Suprapubic skin (tissue), 4 donors: ENCODE data around the gene ARHGAP25. TPM values are rescaled to one million over a fixed set of nuclear protein-coding genes. Genes with fewer than 3 reads are reported as not detected.

ENCODE experiments used
- DNase-seq, 2 donors: peaks; one replicate each; pipeline ENCODE4 v3.0.0-alpha.2; 2019; ENCODE audit warnings: low spot score in 2 of 2
- H3K27ac ChIP-seq: fragments of 200-600 bp; sonication (generic); one replicate; pipeline ENCODE4 v1.5.1; 2019
- H3K27me3 ChIP-seq: fragments of 200-600 bp; sonication (generic); one replicate; pipeline ENCODE4 v1.5.1; 2019
- H3K36me3 ChIP-seq: fragments of 200-600 bp; sonication (generic); one replicate; pipeline ENCODE4 v1.5.1; 2019
- H3K4me1 ChIP-seq: fragments of 200-600 bp; sonication (generic); one replicate; pipeline ENCODE4 v1.5.1; 2019
- H3K4me3 ChIP-seq: fragments of 200-600 bp; sonication (generic); one replicate; pipeline ENCODE4 v1.5.1; 2019; ENCODE audit warnings: mild to moderate bottlenecking
- H3K9me3 ChIP-seq: fragments of 200-600 bp; sonication (generic); one replicate; pipeline ENCODE4 v1.5.1; 2019
- CTCF ChIP-seq, 2 donors: fragments of 200-600 bp in 1 of 2; fragments of 450-650 bp in 1 of 2; sonication (generic) in 1 of 2; IDR thresholded peaks; one replicate each; pipeline ENCODE4 v1.5.1; 2016 to 2019; ENCODE audit warnings: antibody characterized with exemption in 2 of 2, mild to moderate bottlenecking in 1 of 2, moderate library complexity in 1 of 2
- EP300 ChIP-seq: sonication (generic); formaldehyde crosslinking; IDR thresholded peaks from one replicate; pipeline ENCODE4 v1.6.1; 2017; ENCODE audit warnings: antibody characterized with exemption
- POLR2A ChIP-seq, 2 donors: fragments of 450-650 bp; IDR thresholded peaks; one replicate each; pipeline ENCODE4 v1.6.1; 2017; ENCODE audit warnings: antibody characterized with exemption in 2 of 2, mild to moderate bottlenecking in 2 of 2, moderate library complexity in 2 of 2
- POLR2AphosphoS5 ChIP-seq, 3 donors: sonication (generic); formaldehyde crosslinking; IDR thresholded peaks; one replicate each; pipeline ENCODE4 v1.6.1; 2017; ENCODE audit warnings: antibody characterized with exemption in 3 of 3
- WGBS: methylation state at CpG from one replicate; pipeline ENCODE4 v1.1.5; 2018; 5-methylcytosine and 5-hydroxymethylcytosine counted together
- total RNA-seq, 4 donors: library from RNA; depleted of rRNA; stranded (reverse); fragments of >200 nt; gene quantifications; one replicate each; pipeline ENCODE4 v1.1.0, GENCODE V29; 2016

The ARHGAP25 gene
- total RNA-seq, 4 donors from 2014 or later: 2.0 to 10.9 (median 6.1) TPM

DNA sequence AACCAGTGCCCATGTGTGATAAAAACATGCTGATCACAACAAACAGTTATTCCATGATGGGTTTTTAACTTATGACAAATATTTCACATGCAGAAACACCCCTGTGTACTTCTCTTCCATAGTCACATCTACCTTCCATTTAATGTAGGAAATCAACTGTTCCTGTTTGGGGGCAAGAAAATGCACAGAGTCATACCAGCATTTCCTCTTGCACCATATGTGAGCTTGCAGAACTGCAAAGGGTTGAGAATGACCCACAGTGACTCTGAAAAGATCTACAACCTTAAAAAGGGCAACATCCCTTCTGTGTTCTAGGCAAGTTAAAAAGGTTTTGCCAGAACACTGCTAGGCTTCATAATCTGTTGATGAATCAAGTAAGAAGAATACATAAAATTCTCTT, 126.7 kb downstream of the ARHGAP25 start:
- no peaks in the 10 kb centered on the region for H3K27me3 ChIP-seq
- no peaks in the 10 kb centered on the region for H3K36me3 ChIP-seq
- no peak overlapping the region for H3K4me3 ChIP-seq
- no peak for TF ChIP-seq POLR2AphosphoS5 (IDR thresholded peaks at IDR 0.05)
- no peak for TF ChIP-seq POLR2A (IDR thresholded peaks at IDR 0.05)
- no peak for TF ChIP-seq EP300
- TF ChIP-seq CTCF (IDR thresholded peaks at IDR 0.05): no peak
- no peak for DNase-seq
- no peak overlapping the region for H3K27ac ChIP-seq
- H3K4me1 ChIP-seq: no peaks in the 10 kb centered on the region
- no peaks in the 10 kb centered on the region for H3K9me3 ChIP-seq

GRCh38 chr2:68862889-68863288, 128.3 kb downstream of the ARHGAP25 start:
- no peaks in the 10 kb centered on the region for H3K36me3 ChIP-seq
- 79% methylated on average over 7 of the region's 7 CpGs for WGBS
- DNase-seq: no peak

GRCh38 chr2:68863996-68864395, 129.4 kb downstream of the ARHGAP25 start:
- WGBS: 77% methylated on average over 2 of the region's 2 CpGs
- Histone ChIP-seq H3K27me3 (no peaks in the 10 kb centered on the region), H3K4me1 (no peaks in the 10 kb centered on the region), H3K27ac (no peak overlapping the region), H3K9me3 (no peaks in the 10 kb centered on the region), H3K4me3 (no peak overlapping the region), H3K36me3 (no peaks in the 10 kb centered on the region)
- TF ChIP-seq EP300: no peak
- TF ChIP-seq POLR2AphosphoS5 (IDR thresholded peaks at IDR 0.05): no peak
- no peak for TF ChIP-seq CTCF (IDR thresholded peaks at IDR 0.05)
- DNase-seq: no peak

More at GRCh38 chr2:68862889-68863288, 128.3 kb downstream of the ARHGAP25 start:
- Histone ChIP-seq H3K27me3 (no peaks in the 10 kb centered on the region), H3K27ac (no peak overlapping the region), H3K9me3 (no peaks in the 10 kb centered on the region), H3K4me1 (no peaks in the 10 kb centered on the region), H3K4me3 (no peak overlapping the region)
- no peak for TF ChIP-seq POLR2A (IDR thresholded peaks at IDR 0.05)
- no peak for TF ChIP-seq EP300
- TF ChIP-seq CTCF (IDR thresholded peaks at IDR 0.05): no peak
- TF ChIP-seq POLR2AphosphoS5 (IDR thresholded peaks at IDR 0.05): no peak

DNA sequence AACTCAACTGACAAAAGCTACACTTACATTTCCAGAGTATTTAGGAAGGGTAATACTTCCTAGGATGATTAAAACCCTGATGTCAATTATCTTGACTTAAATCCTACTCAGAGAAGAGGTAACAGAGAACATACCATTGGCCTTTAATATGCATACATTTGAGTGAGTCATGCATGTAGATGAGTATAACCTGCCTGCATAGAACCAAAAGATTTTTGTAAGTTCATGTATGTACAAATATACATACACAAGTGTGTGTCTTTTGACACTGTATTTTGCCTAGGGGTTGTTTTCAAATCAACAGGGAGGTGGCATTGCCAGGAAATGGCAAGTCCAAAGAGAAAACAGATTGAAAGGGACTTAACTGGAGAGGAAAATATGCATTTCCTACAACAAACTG, 130.5 kb downstream of the ARHGAP25 start:
- Histone ChIP-seq H3K27ac (no peak overlapping the region), H3K36me3 (no peaks in the 10 kb centered on the region), H3K9me3 (no peaks in the 10 kb centered on the region), H3K4me3 (no peak overlapping the region), H3K27me3 (no peaks in the 10 kb centered on the region), H3K4me1 (no peaks in the 10 kb centered on the region)
- DNase-seq: no peak
- TF ChIP-seq EP300 (no peak), POLR2A (IDR thresholded peaks at IDR 0.05) (no peak), POLR2AphosphoS5 (IDR thresholded peaks at IDR 0.05) (no peak), CTCF (IDR thresholded peaks at IDR 0.05) (no peak)

DNA sequence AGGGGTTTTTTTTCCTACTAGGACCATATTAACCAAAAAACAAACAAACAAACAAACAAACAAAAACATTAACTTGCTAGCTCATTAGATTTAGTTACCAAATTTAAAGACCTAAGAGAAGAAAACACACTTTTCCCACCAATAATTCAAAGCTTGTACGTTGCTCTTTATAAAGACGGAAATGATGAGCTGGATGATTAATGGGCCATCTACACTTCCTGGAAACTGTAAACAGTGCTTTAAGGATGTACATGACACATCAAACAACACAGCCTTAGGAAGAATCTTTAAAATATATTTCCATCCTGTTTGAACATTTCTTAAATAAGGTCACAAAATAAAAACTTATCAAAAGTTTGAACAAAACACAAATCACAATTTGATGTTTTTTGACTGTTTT, 135.6 kb downstream of the ARHGAP25 start:
- Histone ChIP-seq H3K27me3 (no peaks in the 10 kb centered on the region), H3K4me1 (no peaks in the 10 kb centered on the region), H3K36me3 (no peaks in the 10 kb centered on the region), H3K27ac (no peak overlapping the region), H3K4me3 (no peak overlapping the region), H3K9me3 (no peaks in the 10 kb centered on the region)
- DNase-seq: no peak
- TF ChIP-seq POLR2A (IDR thresholded peaks at IDR 0.05): no peak
- no peak for TF ChIP-seq CTCF (IDR thresholded peaks at IDR 0.05)
- TF ChIP-seq EP300: no peak
- TF ChIP-seq POLR2AphosphoS5 (IDR thresholded peaks at IDR 0.05): no peak
- 14% methylated on average over 2 of the region's 2 CpGs for WGBS
